ENCODE measurements around the gene RGS14.
A peak's percentile ranks its signal among the peaks of the same experiment; 100 is the strongest.
"Not testable (repeated sequence)": the region's sequence is repeated elsewhere in the genome, so short reads cannot be mapped to it uniquely, and the experiment has no call there.

Gene RGS14

DNA sequence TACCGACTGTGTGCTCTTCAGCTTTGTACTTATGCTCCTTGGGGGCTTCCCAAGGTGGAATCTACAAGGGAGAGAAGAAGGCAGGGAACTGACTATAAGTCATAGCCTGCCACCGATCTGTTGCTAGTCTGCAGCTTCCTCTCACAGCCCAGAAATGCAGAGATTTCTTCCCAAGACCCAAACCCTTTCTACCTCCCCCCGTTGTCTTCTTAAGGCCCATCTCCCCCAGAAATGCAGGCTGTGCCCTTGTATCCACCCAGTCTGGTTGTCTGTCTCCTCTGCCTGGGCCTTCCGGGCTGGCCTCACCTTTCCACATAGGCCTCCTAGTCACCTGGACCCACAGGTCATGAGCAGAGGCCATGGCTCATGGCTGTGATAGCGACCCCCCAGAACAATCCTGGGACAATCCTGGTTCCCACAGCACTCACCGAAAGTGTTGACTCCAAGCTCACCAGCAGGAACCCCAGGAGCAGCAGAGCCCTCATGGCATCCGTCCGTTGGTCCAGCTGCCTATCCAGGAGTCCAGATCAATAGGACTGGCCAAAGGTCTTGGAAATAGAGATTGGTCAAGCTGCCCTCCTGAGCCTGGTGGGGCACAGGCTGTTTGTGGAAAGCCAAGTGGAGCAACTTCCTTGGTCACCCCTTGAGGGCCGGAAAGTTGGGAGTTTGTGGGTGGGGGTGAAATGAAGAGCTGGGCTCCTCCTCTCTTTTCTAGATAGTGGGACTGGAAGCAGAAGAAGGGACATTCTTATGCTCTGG lies 51.5 kb downstream of the RGS14 start, which contains the start of gene F12:
F12 (minus strand) TSS at position 522 of the 759 bp plus-strand sequence; CDS start at position 485, 37 bp downstream.
- no peak for DNase-seq

DNA sequence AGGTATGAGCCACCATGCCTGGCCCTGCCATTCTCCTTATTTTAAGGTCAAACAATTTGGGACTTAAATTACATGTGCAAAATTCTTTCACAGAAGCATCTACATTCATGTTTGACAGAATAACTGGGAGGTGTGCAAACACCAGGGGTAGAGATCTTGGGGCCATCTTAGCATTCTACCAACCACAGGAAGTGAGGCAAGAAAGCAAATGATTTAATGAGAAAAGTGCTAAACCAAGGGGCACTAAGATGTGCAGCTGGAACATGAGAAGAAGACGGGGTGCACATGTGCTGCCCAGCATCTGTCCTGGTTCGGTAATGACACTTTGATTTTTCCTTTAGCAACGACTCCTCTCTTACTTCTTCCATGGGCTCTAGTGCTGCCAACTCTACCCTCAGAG lies 52.9 kb downstream of the RGS14 start:
- DNase-seq = no peak

DNA sequence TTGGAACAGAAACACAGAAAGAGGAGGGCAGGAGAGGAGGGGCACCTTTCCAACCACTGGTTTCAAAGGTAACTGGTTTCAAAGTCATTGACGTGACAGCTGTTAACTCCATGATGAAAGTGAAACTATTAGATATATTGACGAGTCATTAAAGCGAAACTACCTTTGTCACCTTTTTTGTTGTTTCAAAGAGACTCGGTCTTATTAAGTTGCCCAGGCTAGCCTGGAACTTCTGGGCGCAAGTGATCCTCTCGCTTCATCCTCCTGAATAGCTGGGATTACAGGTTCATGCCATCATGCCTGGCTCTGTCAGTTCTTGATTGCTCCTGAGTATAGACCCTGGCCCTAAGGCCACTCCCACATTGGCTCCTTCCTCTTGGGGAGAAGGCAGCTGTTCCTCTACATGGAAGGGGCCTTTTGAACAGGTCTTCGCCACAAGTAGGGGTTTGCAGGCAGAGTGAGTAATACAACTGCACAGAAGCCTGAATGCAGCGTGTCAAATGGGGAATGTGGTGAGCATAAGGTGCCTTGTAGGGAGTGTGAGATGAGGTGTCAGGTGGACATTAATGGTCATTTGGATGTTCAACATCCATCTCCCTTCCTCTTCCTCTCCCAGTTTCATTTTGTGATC lies 55.0 kb downstream of the RGS14 start:
- DNase-seq = peak; percentile 35

DNA sequence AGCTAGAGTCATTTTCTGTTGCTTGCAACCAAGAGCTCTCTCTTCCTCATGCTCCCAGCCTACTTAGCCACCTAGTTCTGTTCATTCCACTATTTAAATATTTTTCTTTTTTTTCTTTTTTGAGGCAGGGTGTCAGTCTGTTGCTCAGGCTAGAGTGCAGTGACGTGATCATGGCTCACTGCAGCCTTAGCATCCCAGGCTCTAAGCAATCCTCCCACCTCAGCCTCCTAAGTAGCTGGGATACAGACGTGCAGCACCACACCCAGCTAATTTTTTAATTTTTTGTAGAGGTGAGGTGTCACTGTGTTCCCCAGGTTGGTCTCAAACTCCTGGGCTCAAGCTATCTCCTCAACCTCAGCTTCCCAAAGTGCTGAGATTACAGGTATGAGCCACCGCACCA lies 56.8 kb downstream of the RGS14 start:
- DNase-seq = no peak

DNA sequence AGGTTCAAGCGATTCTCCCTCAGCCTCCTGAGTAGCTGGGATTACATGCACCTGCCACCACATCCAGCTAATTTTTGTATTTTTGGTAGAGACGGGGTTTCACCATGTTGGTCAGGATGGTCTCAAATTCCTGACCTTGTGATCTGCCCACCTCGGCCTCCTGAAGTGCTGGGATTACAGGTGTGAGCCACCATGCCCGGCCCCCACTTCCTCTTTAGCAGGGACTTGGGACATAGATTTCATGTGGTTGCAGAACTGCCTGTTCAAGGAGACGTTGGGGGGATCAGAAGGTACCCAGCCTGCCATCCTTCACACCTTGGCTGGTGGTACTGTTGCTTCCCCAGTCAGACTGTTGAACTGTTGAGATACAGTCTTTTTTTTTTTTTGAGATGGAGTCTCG lies 59.4 kb downstream of the RGS14 start:
- DNase-seq = not testable (repeated sequence)

DNA sequence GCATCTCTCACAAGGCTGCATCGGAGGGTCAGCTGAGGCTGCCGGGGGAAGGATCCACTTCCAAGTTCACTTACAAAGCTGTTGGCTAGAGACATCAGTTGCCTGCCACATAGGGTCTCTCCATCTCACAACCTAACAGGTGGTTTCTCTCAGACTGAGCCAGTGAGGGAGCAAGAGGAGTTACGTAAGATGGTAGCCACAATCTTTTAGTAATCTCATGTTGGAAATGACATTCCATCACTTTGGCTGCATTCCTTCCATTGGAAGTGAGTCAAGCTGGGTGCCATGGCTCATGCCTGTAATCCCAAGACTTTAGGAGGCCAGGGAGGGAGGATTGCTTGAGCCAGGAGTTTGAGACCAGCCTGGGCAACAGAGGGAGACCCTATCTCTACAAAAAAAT lies 61.3 kb downstream of the RGS14 start:
- DNase-seq = no peak

DNA sequence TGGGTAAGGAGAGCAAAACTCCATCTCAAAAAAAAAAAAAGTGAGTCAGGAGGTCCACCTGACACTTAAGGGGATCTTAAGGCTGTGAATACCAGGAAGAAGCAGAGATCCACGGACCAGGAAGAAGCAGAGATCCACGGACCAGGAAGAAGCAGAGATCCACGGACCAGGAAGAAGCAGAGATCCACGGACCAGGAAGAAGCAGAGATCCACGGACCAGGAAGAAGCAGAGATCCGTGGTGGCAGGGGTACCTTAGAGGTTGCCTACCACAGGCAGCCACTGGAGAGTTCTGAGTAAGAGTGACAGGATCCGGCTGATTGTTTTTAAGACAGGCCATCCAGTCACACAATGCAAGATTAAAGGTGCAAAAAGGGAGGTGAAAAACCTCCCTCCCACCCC lies 62.7 kb downstream of the RGS14 start:
- not testable (repeated sequence) for DNase-seq

DNA sequence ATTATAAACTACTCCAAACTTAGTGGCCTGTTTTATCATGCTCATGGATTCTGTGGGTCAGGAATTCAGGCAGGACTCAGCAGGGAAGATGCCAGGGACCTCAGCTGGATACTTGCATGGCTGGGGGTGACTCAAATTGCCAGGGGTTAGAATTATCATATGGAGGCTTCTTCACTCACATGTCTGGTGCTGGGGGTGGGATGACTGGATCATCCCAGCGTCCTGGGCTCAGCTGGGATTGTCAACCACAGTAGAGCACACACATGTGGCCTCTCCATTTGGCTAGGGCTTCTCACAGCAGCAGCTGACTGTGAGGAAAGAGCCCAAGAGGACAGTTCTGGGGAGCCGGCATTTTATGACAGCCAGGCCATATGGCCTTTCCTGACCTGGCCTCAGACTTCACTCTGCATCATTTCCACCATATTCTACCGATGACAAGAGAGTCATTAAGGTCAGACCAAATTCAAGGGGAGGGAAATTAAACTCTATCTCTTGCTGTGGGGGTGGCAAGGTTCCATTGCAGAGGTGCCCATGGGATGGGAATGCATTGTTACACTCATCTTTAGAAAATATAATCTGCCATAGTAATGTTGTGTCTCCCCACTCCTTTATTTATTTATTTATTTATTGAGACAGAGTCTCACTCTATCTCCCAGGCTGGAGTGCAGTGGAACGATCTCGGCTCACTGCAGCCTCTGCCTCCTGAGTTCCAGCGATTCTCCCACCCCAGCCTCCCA lies 63.5 kb downstream of the RGS14 start:
- DNase-seq = no peak
